ENCODE results near the gene NPPB.
A peak's percentile ranks its signal among the peaks of the same experiment; 100 is the strongest.

Gene NPPB

GRCh38 chr1:11860083-11860482 is 1.3 kb upstream of the NPPB start:
- intact Hi-C loops (cut with DNase I): no loop called here
- no peak for DNase-seq

GRCh38 chr1:11858968-11859871 is 475 bp upstream of the NPPB start:
- intact Hi-C loops (cut with DNase I): no loop called here
- peak in 2 of 10 donors; percentile 25 to 79 for DNase-seq

- peak in 1 of 10 donors; percentile 57 for DNase-seq
- intact Hi-C loops (cut with DNase I): no loop called here
Measured at GRCh38 chr1:11858158-11858557, 587 bp downstream of the NPPB start.

- peak in 1 of 10 donors; percentile 22 for DNase-seq
- intact Hi-C loops (cut with DNase I): no loop called here
Measured at GRCh38 chr1:11857164-11857851, 1.4 kb downstream of the NPPB start.

GRCh38 chr1:11856698-11857097 is 2.0 kb downstream of the NPPB start:
- DNase-seq: peak in 1 of 10 donors; percentile 54
- intact Hi-C loops (cut with DNase I): no loop called here

GRCh38 chr1:11855430-11855829 is 3.3 kb downstream of the NPPB start:
- intact Hi-C loops (cut with DNase I): no loop called here
- DNase-seq: peak in 1 of 10 donors; percentile 32

GRCh38 chr1:11854519-11854918 is 4.2 kb downstream of the NPPB start:
- intact Hi-C loops (cut with DNase I): no loop called here

GRCh38 chr1:11851180-11851579 is 7.6 kb downstream of the NPPB start:
- DNase-seq: peak in 1 of 10 donors; percentile 31
- intact Hi-C loops (cut with DNase I): no loop called here

More at GRCh38 chr1:11854519-11854918, 4.2 kb downstream of the NPPB start:
- DNase-seq: peak in 1 of 10 donors; percentile 29

GRCh38 chr1:11850156-11850555 is 8.6 kb downstream of the NPPB start:
- intact Hi-C loops (cut with DNase I): no loop called here
- peak in 1 of 10 donors; percentile 12 for DNase-seq

- intact Hi-C loops (cut with DNase I): no loop called here
- no peak for DNase-seq
Measured at GRCh38 chr1:11848373-11848700, 10.4 kb downstream of the NPPB start.

GRCh38 chr1:11847667-11848372 is 10.9 kb downstream of the NPPB start, which contains the start of gene NPPA:
Gene NPPA (minus strand): TSS chr1:11847783. CDS start chr1:11847684, 99 bp downstream.
- DNase-seq: peak in 4 of 10 donors; percentile 39 to 85 (median 80)
- intact Hi-C loops (cut with DNase I): no loop called here

- peak in 2 of 10 donors; percentile 37 to 63 for DNase-seq
- intact Hi-C loops (cut with DNase I): no loop called here
Measured at GRCh38 chr1:11845641-11846335, 13.0 kb downstream of the NPPB start.

- DNase-seq: peak in 1 of 10 donors; percentile 74
- intact Hi-C loops (cut with DNase I): no loop called here
Measured at GRCh38 chr1:11842154-11843041, 16.3 kb downstream of the NPPB start.

GRCh38 chr1:11841245-11842153 is 17.2 kb downstream of the NPPB start:
- DNase-seq: peak in 3 of 10 donors; percentile 18 to 73 (median 55)
- intact Hi-C loops (cut with DNase I): no loop called here

- DNase-seq: peak in 2 of 10 donors; percentile 76 to 79
- intact Hi-C loops (cut with DNase I): loop anchor here (5.0 to 10.0 kb wide), 2 partner anchors 67 to 125 kb away; no protein-coding TSS in a partner anchor
Measured at GRCh38 chr1:11839727-11840705, 18.7 kb downstream of the NPPB start.

GRCh38 chr1:11838349-11839272 is 20.1 kb downstream of the NPPB start:
- peak; percentile 54 to 97 (median 81) for DNase-seq
- intact Hi-C loops (cut with DNase I): loop anchor here (1.0 to 10.0 kb wide), 3 partner anchors 56 to 126 kb away; no protein-coding TSS in a partner anchor

Measured in posterior cingulate gyrus (tissue), 11 donors.